AG08395 (cell line): Measurements from ENCODE around the gene TRIM29.

Experiments used
- DNase-seq: peaks from one replicate; pipeline ENCODE4 v3.0.0; 2012; ENCODE audit warnings: mixed read lengths, low spot score

TRIM29 gene

GRCh38 chr11:120122924-120123683, 14.8 kb downstream of the TRIM29 start:
- no peak for DNase-seq

GRCh38 chr11:120121914-120122473, 15.9 kb downstream of the TRIM29 start:
- no peak for DNase-seq

GRCh38 chr11:120121336-120121735, 16.6 kb downstream of the TRIM29 start:
- DNase-seq = no peak

GRCh38 chr11:120120805-120121335, 17.0 kb downstream of the TRIM29 start:
- no peak for DNase-seq

- DNase-seq = no peak
These were observed 18.8 kb downstream of the TRIM29 start for GRCh38 chr11:120119121-120119520.

GRCh38 chr11:120117991-120118390, 19.9 kb downstream of the TRIM29 start:
- DNase-seq = no peak

GRCh38 chr11:120116966-120117365, 20.9 kb downstream of the TRIM29 start:
- no peak for DNase-seq

- no peak for DNase-seq
These were observed 22.5 kb downstream of the TRIM29 start for GRCh38 chr11:120115272-120116000.

- no peak for DNase-seq
These were observed 25.6 kb downstream of the TRIM29 start for GRCh38 chr11:120112174-120112796.

GRCh38 chr11:120109531-120109930, 28.4 kb downstream of the TRIM29 start:
- no peak for DNase-seq

- DNase-seq = no peak
These were observed 29.1 kb downstream of the TRIM29 start for GRCh38 chr11:120108785-120109168.

GRCh38 chr11:120108154-120108784, 29.6 kb downstream of the TRIM29 start:
- DNase-seq = peak; percentile 92

GRCh38 chr11:120107692-120108091, 30.2 kb downstream of the TRIM29 start:
- DNase-seq = no peak

GRCh38 chr11:120106354-120107150, 31.4 kb downstream of the TRIM29 start:
- DNase-seq = no peak

GRCh38 chr11:120105576-120105975, 32.3 kb downstream of the TRIM29 start:
- no peak for DNase-seq

GRCh38 chr11:120104041-120104565, 33.8 kb downstream of the TRIM29 start:
- no peak for DNase-seq

- no peak for DNase-seq
These were observed 35.1 kb downstream of the TRIM29 start for GRCh38 chr11:120102864-120103122.

GRCh38 chr11:120102050-120102863, 35.7 kb downstream of the TRIM29 start:
- no peak for DNase-seq

- no peak for DNase-seq
These were observed 39.4 kb downstream of the TRIM29 start for GRCh38 chr11:120098503-120099020.
